Tibial artery (tissue), 4 donors: ENCODE results near the gene ADSS1.

Experiments
- DNase-seq, 2 donors: peaks; one replicate each; pipeline ENCODE4 v3.0.0-alpha.2; 2019
- H3K27ac ChIP-seq, 2 donors: fragments of 200-600 bp; sonication (generic) in 1 of 2; 1 replicate in 1 of 2; 2 replicates in 1 of 2; pipeline ENCODE4 v1.5.1; 2018 to 2019; ENCODE audit warnings: mild to moderate bottlenecking in 1 of 2
- H3K27me3 ChIP-seq, 2 donors: fragments of 200-600 bp; sonication (generic) in 1 of 2; one replicate each; pipeline versions ENCODE4 v1.5.1 to v1.6.0; 2016 to 2019
- H3K36me3 ChIP-seq, 3 donors: fragments of 200-600 bp; sonication (generic) in 2 of 3; one replicate each; pipeline ENCODE4 v1.5.1; 2016 to 2019; ENCODE audit warnings: mild to moderate bottlenecking in 2 of 3
- H3K4me1 ChIP-seq, 4 donors: fragments of 200-600 bp; sonication (generic) in 2 of 4; 1 replicate in 3 of 4; 2 replicates in 1 of 4; pipeline ENCODE4 v1.5.1; 2016 to 2019
- H3K4me3 ChIP-seq, 2 donors: fragments of 200-600 bp; sonication (generic) in 1 of 2; 1 replicate in 1 of 2; 2 replicates in 1 of 2; pipeline ENCODE4 v1.5.1; 2018 to 2019; ENCODE audit warnings: mild to moderate bottlenecking in 2 of 2
- H3K9me3 ChIP-seq, 3 donors: fragments of 200-600 bp; sonication (generic) in 1 of 3; one replicate each; pipeline ENCODE4 v1.5.1; 2016 to 2019
- CTCF ChIP-seq, 2 experiments: fragments of 200-600 bp in 1 of 2; fragments of 450-650 bp in 1 of 2; IDR thresholded peaks; one replicate each; pipeline ENCODE4 v1.5.1; 2017 to 2019; ENCODE audit warnings: antibody characterized with exemption in 2 of 2, mild to moderate bottlenecking in 1 of 2, moderate library complexity in 1 of 2
- intact Hi-C: fragments of 100-400 bp; cut with DNase I; formaldehyde crosslinking; loops from one replicate; pipeline ENCODE4 v1.15.0; 2023; ENCODE audit warnings: low total_unique reads

Gene ADSS1

GRCh38 chr14:104723651-104724406, at the start of gene ADSS1:
Gene ADSS1, plus strand, starts transcription at chr14:104724229. Its CDS starts 42 bp downstream, at chr14:104724271.
- DNase-seq = peak; percentile 60 to 89
- peaks cover 5 to 14% (median 14%) of the 10 kb centered on the region in 3 donors for H3K36me3 ChIP-seq
- no peaks in the 10 kb centered on the region for H3K27me3 ChIP-seq
- H3K9me3 ChIP-seq = no peaks in the 10 kb centered on the region
- H3K4me3 ChIP-seq = peak within 1 kb of the TSS; percentile 66 to 78
- TF ChIP-seq CTCF (IDR thresholded peaks at IDR 0.05) = peak; percentile 75 to 78
- H3K27ac ChIP-seq = peak within 1 kb of the TSS; percentile 82 to 83
- intact Hi-C loops = no loop called here
- H3K4me1 ChIP-seq = peaks cover 7 to 74% (median 64%) of the 10 kb centered on the region in 4 donors

- no peaks in the 10 kb centered on the region for H3K27me3 ChIP-seq
- no peak overlapping the region for H3K27ac ChIP-seq
Measured at GRCh38 chr14:104675447-104675846, 48.6 kb upstream of the ADSS1 start.

GRCh38 chr14:104676130-104676693, 47.8 kb upstream of the ADSS1 start:
- no peak for DNase-seq
- Histone ChIP-seq H3K27me3 (no peaks in the 10 kb centered on the region), H3K36me3 (no peaks in the 10 kb centered on the region), H3K27ac (no peak overlapping the region), H3K4me1 (peaks cover 0 to 45% (median 41%) of the 10 kb centered on the region in 4 donors), H3K4me3 (no peak overlapping the region), H3K9me3 (no peaks in the 10 kb centered on the region)
- no peak for TF ChIP-seq CTCF (IDR thresholded peaks at IDR 0.05)
- intact Hi-C loops = no loop called here

More at GRCh38 chr14:104675447-104675846, 48.6 kb upstream of the ADSS1 start:
- no peaks in the 10 kb centered on the region for H3K36me3 ChIP-seq
- H3K4me1 ChIP-seq = peaks cover 0 to 38% (median 34%) of the 10 kb centered on the region in 4 donors
- H3K9me3 ChIP-seq = no peaks in the 10 kb centered on the region
- intact Hi-C loops = no loop called here
- no peak overlapping the region for H3K4me3 ChIP-seq
- no peak for TF ChIP-seq CTCF (IDR thresholded peaks at IDR 0.05)
- DNase-seq = no peak

GRCh38 chr14:104676694-104677511, 47.1 kb upstream of the ADSS1 start:
- no peaks in the 10 kb centered on the region for H3K36me3 ChIP-seq
- no peak for TF ChIP-seq CTCF (IDR thresholded peaks at IDR 0.05)
- H3K9me3 ChIP-seq = no peaks in the 10 kb centered on the region
- peaks cover 0 to 52% (median 48%) of the 10 kb centered on the region in 4 donors for H3K4me1 ChIP-seq
- no peaks in the 10 kb centered on the region for H3K27me3 ChIP-seq
- H3K27ac ChIP-seq = peak overlapping the region; percentile 87 to 91
- peak in 1 of 2 donors; percentile 74 for DNase-seq
- intact Hi-C loops = no loop called here
- peak overlapping the region; percentile 51 to 63 for H3K4me3 ChIP-seq

GRCh38 chr14:104677512-104678332, 46.3 kb upstream of the ADSS1 start:
- Histone ChIP-seq H3K4me1 (peaks cover 0 to 60% (median 56%) of the 10 kb centered on the region in 4 donors), H3K9me3 (no peaks in the 10 kb centered on the region)
- DNase-seq = peak; percentile 82 to 90

More at GRCh38 chr14:104677512-104678332, 46.3 kb upstream of the ADSS1 start:
- peak overlapping the region; percentile 87 to 91 for H3K27ac ChIP-seq
- no peaks in the 10 kb centered on the region for H3K27me3 ChIP-seq
- no peak for TF ChIP-seq CTCF (IDR thresholded peaks at IDR 0.05)
- peak overlapping the region; percentile 51 to 63 for H3K4me3 ChIP-seq
- H3K36me3 ChIP-seq = no peaks in the 10 kb centered on the region
- intact Hi-C loops = loop anchor here (2.0 kb wide), 1 partner anchor 75 kb away; the partner anchor contains the start of gene SIVA1
